ENCODE measurements around the gene RASSF10.

RASSF10 gene

GRCh38 chr11:12989428-12990161 is 19.5 kb upstream of the RASSF10 start:
- Mint-ChIP-seq H3K9me3 (no peaks in the 10 kb centered on the region), H3K4me3 (no peak overlapping the region), H3K36me3 (ENCODE audit: low read depth) (no peaks in the 10 kb centered on the region), H3K27me3 (ENCODE audit: low read depth, poor library complexity) (peaks cover 34% of the 10 kb centered on the region), H3K27ac (peak overlapping the region; percentile 89), H3K4me1 (peaks cover 18% of the 10 kb centered on the region)
- TF ChIP-seq CTCF (IDR thresholded peaks at IDR 0.05) = no peak
- no peak for DNase-seq

DNA sequence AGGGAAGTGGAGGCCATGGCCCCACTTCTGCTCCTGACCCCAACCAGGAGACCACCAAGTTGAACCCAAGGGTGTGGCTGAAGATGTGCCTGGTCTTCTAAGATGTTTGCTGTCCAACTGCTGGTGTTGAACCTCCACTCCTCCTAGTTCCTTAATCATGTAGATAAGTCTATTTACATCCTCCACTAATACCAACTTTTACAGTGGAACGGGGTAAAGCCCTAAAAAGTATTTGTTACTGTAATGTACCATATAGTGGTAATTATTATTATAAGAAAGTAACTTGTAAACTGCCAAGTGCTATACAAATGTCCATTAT is 19.0 kb upstream of the RASSF10 start:
- no peak for TF ChIP-seq CTCF (IDR thresholded peaks at IDR 0.05)
- Mint-ChIP-seq H3K36me3 (ENCODE audit: low read depth) (no peaks in the 10 kb centered on the region), H3K27me3 (ENCODE audit: low read depth, poor library complexity) (peaks cover 31% of the 10 kb centered on the region), H3K9me3 (no peaks in the 10 kb centered on the region), H3K27ac (no peak overlapping the region), H3K4me3 (no peak overlapping the region), H3K4me1 (peaks cover 18% of the 10 kb centered on the region)
- no peak for DNase-seq

- H3K4me3 Mint-ChIP-seq = no peak overlapping the region
Observed at GRCh38 chr11:12991426-12991825, 17.7 kb upstream of the RASSF10 start.

GRCh38 chr11:12993626-12994025 is 15.5 kb upstream of the RASSF10 start:
- Mint-ChIP-seq H3K36me3 (ENCODE audit: low read depth) (no peaks in the 10 kb centered on the region), H3K9me3 (peaks cover 13% of the 10 kb centered on the region), H3K4me1 (peaks cover 14% of the 10 kb centered on the region), H3K27me3 (ENCODE audit: low read depth, poor library complexity) (peaks cover 35% of the 10 kb centered on the region), H3K4me3 (no peak overlapping the region), H3K27ac (no peak overlapping the region)
- TF ChIP-seq CTCF (IDR thresholded peaks at IDR 0.05) = no peak
- DNase-seq = no peak

More at GRCh38 chr11:12991426-12991825, 17.7 kb upstream of the RASSF10 start:
- Mint-ChIP-seq H3K27ac (no peak overlapping the region), H3K9me3 (peaks cover 8% of the 10 kb centered on the region), H3K36me3 (ENCODE audit: low read depth) (no peaks in the 10 kb centered on the region), H3K27me3 (ENCODE audit: low read depth, poor library complexity) (peaks cover 28% of the 10 kb centered on the region), H3K4me1 (peaks cover 18% of the 10 kb centered on the region)
- DNase-seq = no peak
- TF ChIP-seq CTCF (IDR thresholded peaks at IDR 0.05) = no peak

GRCh38 chr11:12994476-12994875 is 14.6 kb upstream of the RASSF10 start:
- Mint-ChIP-seq H3K4me1 (peaks cover 6% of the 10 kb centered on the region), H3K9me3 (peaks cover 13% of the 10 kb centered on the region), H3K27me3 (ENCODE audit: low read depth, poor library complexity) (peaks cover 38% of the 10 kb centered on the region), H3K4me3 (no peak overlapping the region), H3K27ac (no peak overlapping the region), H3K36me3 (ENCODE audit: low read depth) (no peaks in the 10 kb centered on the region)
- TF ChIP-seq CTCF (IDR thresholded peaks at IDR 0.05) = no peak
- DNase-seq = no peak

DNA sequence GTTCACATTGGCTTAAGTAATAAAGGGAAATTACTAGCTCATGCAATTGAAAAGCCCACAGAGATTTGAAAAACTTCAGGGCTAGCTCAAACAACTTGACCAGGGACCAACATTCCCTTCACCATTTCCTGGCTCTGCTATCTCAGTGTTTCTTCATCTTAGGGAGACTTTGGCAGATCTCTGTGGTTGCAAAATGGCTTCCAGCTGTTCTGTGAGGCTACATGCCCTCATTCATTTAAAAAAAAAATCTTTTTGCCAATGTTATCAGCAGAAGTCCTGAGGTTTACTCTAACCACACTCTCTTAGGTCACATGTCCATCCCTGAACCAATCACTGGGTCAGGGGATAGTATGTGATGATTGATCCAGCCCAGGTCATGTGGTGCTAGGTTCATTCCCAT is 13.9 kb upstream of the RASSF10 start:
- no peaks in the 10 kb centered on the region for H3K36me3 Mint-ChIP-seq (ENCODE audit: low read depth)
- no peak for DNase-seq
- no peak for TF ChIP-seq CTCF (IDR thresholded peaks at IDR 0.05)
- peaks cover 2% of the 10 kb centered on the region for H3K4me1 Mint-ChIP-seq
- H3K27me3 Mint-ChIP-seq (ENCODE audit: low read depth, poor library complexity) = peaks cover 43% of the 10 kb centered on the region
- no peak overlapping the region for H3K4me3 Mint-ChIP-seq
- H3K27ac Mint-ChIP-seq = no peak overlapping the region
- H3K9me3 Mint-ChIP-seq = peaks cover 13% of the 10 kb centered on the region
